Amniotic stem cell (primary cell): ENCODE data around the gene RNF138.
"Not testable (repeated sequence)": the region's sequence is repeated elsewhere in the genome, so short reads cannot be mapped to it uniquely, and the experiment has no call there.

Experiments used
- DNase-seq: peaks from one replicate; lab custom pipeline; 2025; lab: John Stamatoyannopoulos, UW

Gene RNF138, protein sequence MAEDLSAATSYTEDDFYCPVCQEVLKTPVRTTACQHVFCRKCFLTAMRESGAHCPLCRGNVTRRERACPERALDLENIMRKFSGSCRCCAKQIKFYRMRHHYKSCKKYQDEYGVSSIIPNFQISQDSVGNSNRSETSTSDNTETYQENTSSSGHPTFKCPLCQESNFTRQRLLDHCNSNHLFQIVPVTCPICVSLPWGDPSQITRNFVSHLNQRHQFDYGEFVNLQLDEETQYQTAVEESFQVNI

GRCh38 chr18:32091724-32092421, at the start of gene RNF138:
Gene RNF138 (plus strand): TSS chr18:32091874. CDS start chr18:32092777, 903 bp downstream.
- DNase-seq, result peak; percentile 47

DNA sequence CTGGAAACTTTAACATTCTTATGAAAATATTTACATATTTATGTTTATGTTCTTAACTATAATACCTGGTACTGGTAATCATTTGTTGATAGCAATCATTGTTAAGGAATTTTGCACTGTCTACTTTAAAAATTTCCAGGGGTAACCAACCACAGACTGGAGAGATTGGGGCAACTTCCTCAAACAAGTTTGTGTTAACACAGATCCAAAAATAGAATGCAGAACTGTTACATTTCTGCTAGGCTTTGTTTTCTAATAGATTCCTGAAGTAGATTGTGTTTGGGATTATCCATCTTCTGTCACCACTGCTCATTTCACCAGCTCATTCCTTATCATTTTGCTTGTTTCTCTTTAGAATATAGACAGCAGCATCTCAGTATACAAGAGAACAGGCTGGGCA, 49.3 kb upstream of the RNF138 start:
- no peak for DNase-seq

DNA sequence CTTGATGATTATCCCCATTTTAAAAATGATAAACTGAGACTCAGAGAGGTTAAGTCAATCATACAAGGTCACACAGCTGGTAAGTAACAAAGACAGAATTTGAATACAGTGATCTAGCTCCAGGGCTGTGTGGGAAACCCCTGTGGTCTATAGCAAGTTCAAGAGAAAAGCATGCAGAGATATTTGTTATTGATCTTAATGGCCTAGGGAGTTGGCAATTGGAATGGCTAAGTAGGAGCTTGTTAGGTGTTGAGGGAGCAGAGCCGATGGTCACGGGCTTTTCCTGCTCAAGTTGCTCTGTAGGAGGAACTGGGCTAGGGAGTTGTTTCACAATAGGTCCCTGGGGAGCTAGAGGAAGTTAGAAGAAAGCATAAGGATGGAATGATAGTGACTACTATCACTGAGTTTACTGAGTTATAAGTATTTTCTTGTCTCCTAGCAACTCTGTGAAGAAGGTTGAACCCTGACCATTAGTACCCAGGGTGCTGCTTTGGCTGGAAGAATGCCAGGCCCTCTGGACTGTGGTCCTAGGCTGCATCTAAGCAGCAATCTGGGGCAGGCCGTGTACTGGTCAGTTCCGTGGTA, 43.1 kb upstream of the RNF138 start:
- no peak for DNase-seq

GRCh38 chr18:32049393-32050171, 42.1 kb upstream of the RNF138 start:
- no peak for DNase-seq

- DNase-seq, result no peak
Observed at GRCh38 chr18:32056613-32057358, 34.9 kb upstream of the RNF138 start.

GRCh38 chr18:32057624-32058165, 34.0 kb upstream of the RNF138 start:
- DNase-seq, result no peak

GRCh38 chr18:32060026-32060425, 31.6 kb upstream of the RNF138 start:
- no peak for DNase-seq

GRCh38 chr18:32067375-32068167, 24.1 kb upstream of the RNF138 start:
- no peak for DNase-seq

GRCh38 chr18:32072321-32072720, 19.4 kb upstream of the RNF138 start:
- no peak for DNase-seq

- DNase-seq, result no peak
Observed at GRCh38 chr18:32074206-32074605, 17.5 kb upstream of the RNF138 start.

DNA sequence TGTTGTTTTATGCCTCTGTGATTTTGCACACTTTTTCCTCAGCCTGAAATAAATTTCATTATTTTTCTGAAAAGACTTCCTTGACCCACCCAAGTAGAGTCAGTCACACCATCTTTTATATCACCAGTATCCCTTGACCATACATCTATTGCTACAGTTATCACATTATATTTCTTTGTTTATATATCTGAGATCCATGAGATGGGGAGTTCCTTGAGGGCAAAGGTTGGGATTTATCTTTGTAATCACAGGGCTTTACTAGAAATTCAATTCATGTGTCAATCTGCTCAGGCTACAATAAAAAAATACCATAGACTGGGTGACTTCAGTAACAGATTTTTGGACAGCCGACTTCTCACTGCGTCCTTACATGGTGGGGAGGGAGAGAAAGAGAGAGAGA, 12.8 kb upstream of the RNF138 start:
- DNase-seq, result no peak

DNA sequence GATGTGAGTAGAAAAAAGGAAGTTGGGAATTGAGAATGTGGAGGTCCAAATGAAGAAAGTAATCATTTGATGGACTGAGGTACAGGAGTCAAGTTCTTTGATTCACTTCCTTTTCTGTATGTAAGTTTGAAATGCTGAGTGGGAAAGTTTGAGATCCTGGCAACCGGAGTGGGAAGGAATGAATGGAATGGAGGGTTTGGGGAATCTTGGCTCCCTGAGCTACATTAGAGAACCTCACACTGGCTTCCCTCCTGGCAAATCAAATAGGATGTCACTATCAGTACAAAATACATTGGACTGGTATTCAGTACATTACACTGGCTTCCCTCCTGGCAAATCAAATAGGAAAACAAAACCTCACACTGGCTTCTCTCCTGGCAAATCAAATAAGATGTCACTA, 9.8 kb upstream of the RNF138 start:
- no peak for DNase-seq

DNA sequence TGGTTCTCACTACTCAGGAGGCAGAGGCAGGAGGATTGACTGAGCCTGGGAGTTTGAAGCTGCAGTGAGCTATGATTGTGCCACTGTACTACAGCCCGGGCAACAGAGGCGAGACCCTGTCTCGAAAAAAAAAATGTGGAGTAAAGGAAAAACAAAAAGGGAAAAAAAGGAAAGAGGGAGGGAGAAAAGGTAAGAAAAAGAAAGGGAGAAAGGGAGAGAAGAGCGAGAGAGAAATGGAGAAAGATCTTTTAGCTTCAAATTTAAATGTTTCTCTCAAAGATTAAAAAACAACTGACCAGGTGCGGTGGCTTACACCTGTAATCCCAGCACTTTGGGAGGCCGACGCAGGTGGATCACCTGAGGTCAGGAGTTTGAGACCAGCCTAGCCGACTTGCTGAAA, 7.9 kb upstream of the RNF138 start:
- DNase-seq, result no peak

DNA sequence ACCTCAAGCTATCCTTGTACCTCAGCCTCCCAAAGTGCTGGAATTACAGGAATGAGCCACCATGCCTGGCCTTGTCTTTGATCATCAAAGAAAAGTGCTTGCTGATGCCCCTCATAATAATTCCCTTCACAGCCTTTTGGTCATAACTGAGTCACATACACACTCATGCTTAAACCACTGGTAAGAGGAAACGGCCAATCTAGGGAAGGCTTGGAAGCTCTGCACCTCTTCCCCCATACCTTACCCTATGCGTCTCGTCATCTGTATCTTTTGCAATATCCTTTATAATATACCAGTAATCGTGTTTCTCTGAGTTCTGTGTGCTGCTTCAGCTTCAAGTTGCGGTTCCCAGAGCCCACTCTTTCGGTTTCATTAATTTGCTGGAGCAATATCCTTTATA, 4.8 kb upstream of the RNF138 start:
- no peak for DNase-seq

GRCh38 chr18:32090831-32091230, 843 bp upstream of the RNF138 start:
- DNase-seq, result not testable (repeated sequence)

DNA sequence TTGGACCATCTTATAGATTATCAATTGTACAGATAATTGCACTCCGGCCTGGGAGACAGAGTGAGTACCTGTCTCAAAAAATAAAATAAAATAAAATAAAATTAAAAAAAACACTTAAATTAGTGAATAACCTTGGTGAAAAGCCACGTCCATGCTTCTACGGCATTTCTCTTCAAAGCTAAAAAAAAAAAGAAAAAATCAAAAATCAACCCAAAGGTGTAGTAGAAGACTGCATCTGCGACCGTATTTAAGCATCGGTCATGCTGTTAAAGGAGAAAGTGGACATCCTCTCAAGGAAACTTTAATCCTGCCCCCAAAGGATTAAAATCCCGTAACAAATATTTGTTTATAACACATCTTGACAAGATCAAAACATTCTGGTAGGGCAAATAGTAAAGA, 350 bp upstream of the RNF138 start:
- no peak for DNase-seq

DNA sequence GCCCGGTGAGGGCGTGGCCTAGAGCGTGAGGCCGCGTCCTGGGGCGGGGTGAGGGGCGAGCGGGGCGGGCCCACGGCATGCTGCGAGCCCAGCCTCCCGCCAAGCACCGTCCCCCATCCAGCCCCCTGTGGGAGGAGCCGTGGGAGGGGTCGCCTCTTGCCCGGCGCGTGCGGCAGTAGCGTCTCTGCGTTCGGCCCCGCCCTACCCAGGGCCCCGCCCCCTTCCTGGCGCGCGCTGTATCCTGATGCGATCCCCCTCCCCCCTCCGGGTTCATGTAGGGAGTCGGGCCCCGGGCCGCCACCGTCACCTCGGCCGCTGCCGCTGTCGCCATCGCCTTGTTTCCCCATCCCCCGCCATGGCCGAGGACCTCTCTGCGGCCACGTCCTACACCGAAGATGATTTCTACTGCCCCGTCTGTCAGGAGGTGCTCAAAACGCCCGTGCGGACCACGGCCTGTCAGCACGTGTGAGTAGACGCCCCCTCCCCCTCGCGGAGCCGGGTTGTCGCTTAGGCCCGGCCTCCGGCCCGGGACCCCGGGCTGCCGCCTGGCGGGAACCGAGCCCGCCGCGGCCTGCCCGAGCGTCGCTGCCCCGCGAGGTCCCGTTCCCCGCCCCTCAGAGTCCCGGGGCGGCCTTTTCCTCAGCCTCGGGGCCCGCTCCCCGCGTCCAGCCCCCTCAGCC, 888 bp downstream of the RNF138 start:
- DNase-seq, result peak; percentile 95

GRCh38 chr18:32093102-32093511, 1.4 kb downstream of the RNF138 start:
- DNase-seq, result peak; percentile 53

GRCh38 chr18:32093523-32093922, 1.8 kb downstream of the RNF138 start:
- DNase-seq, result peak; percentile 5
